H1 (cell line): ENCODE measurements around the gene CXCL14. TPM values are rescaled to one million over a fixed set of nuclear protein-coding genes. Genes with fewer than 3 reads are reported as not detected.

Experiments
- BCL11A ChIP-seq, 2 experiments: IDR thresholded peaks; one replicate each; pipeline ENCODE4 v1.6.1; 2011; ENCODE audit warnings: low read depth in 2 of 2, low read length in 2 of 2, mild to moderate bottlenecking in 2 of 2
- CBX5 ChIP-seq: fragments of 300-800, 300-1000 bp; sonication (generic); IDR thresholded peaks from 2 replicates; pipeline ENCODE4 v1.7.1; 2016; ENCODE audit warnings: antibody characterized with exemption, low read length, low read depth
- CBX8 ChIP-seq: fragments of 300-800, 300-1000 bp; sonication (generic); IDR thresholded peaks from 2 replicates; pipeline ENCODE4 v1.7.1; 2016; ENCODE audit warnings: low read depth, low read length, borderline replicate concordance
- E2F6 ChIP-seq: IDR thresholded peaks from 2 replicates; pipeline ENCODE4 v1.6.1; 2012; ENCODE audit warnings: inconsistent platforms
- EGR1 ChIP-seq: IDR thresholded peaks from 2 replicates; pipeline ENCODE4 v1.6.1; 2011; ENCODE audit warnings: low read depth, low read length, borderline replicate concordance
- EZH2 ChIP-seq: fragments of 200-600 bp; sonication (generic); IDR thresholded peaks from 2 replicates; pipeline ENCODE4 v1.7.1; 2012; ENCODE audit warnings: low read depth, mild to moderate bottlenecking, moderate library complexity, low read length, inconsistent platforms; ENCODE audit not compliant: severe bottlenecking
- HDAC6 ChIP-seq: IDR thresholded peaks from one replicate; pipeline ENCODE4 v1.7.1; 2012; ENCODE audit warnings: low read depth, mild to moderate bottlenecking, inconsistent platforms, low read length, moderate library complexity
- KDM5A ChIP-seq: fragments of 200-600 bp; IDR thresholded peaks from 2 replicates; pipeline ENCODE4 v1.7.1; 2012; ENCODE audit warnings: mild to moderate bottlenecking, low read length, inconsistent platforms, mixed read lengths
- MAFK ChIP-seq: IDR thresholded peaks from 2 replicates; pipeline ENCODE4 v1.6.1; 2012; ENCODE audit warnings: low read depth, mild to moderate bottlenecking, improper control_type of control experiment, low read length
- MAX ChIP-seq: IDR thresholded peaks from 2 replicates; pipeline ENCODE4 v1.6.1; 2012; ENCODE audit warnings: inconsistent platforms
- POU5F1 ChIP-seq: IDR thresholded peaks from 2 replicates; pipeline ENCODE4 v1.6.1; 2011; ENCODE audit warnings: low read depth, mild to moderate bottlenecking, low read length, moderate library complexity
- RFX5 ChIP-seq: IDR thresholded peaks from 2 replicates; pipeline ENCODE4 v1.6.1; 2011; ENCODE audit warnings: low read depth, low read length, improper control_type of control experiment, borderline replicate concordance
- RNF2 ChIP-seq: fragments of 200-900, 300-1000 bp; sonication (generic); IDR thresholded peaks from 2 replicates; pipeline ENCODE4 v1.7.1; 2016; ENCODE audit warnings: borderline replicate concordance, low read depth, mild to moderate bottlenecking, antibody characterized with exemption, low read length; ENCODE audit not compliant: poor library complexity, severe bottlenecking; ENCODE audit errors: missing control alignments
- RXRA ChIP-seq: IDR thresholded peaks from 2 replicates; pipeline ENCODE4 v1.6.1; 2011; ENCODE audit warnings: low read depth, mild to moderate bottlenecking, low read length, moderate library complexity; ENCODE audit not compliant: insufficient read depth
- SAP30 ChIP-seq: fragments of 300-600 bp; sonication (generic); IDR thresholded peaks from 2 replicates; pipeline ENCODE4 v1.7.1; 2012; ENCODE audit warnings: low read length, moderate library complexity, mild to moderate bottlenecking, inconsistent platforms; ENCODE audit not compliant: insufficient read depth, insufficient replicate concordance
- SP2 ChIP-seq: IDR thresholded peaks from 2 replicates; pipeline ENCODE4 v1.6.1; 2012; ENCODE audit warnings: mild to moderate bottlenecking, low read length, inconsistent platforms
- SP4 ChIP-seq: IDR thresholded peaks from 2 replicates; pipeline ENCODE4 v1.6.1; 2012; ENCODE audit warnings: low read length, inconsistent platforms
- TBP ChIP-seq: IDR thresholded peaks from 2 replicates; pipeline ENCODE4 v1.6.1; 2011; ENCODE audit warnings: low read depth, low read length, improper control_type of control experiment
- TCF12 ChIP-seq: IDR thresholded peaks from 2 replicates; pipeline ENCODE4 v1.6.1; 2011; ENCODE audit warnings: low read depth, mild to moderate bottlenecking, low read length
- TEAD4 ChIP-seq: IDR thresholded peaks from 2 replicates; pipeline ENCODE4 v1.6.1; 2012; ENCODE audit warnings: low read depth, low read length, inconsistent platforms, mixed read lengths
- USF2 ChIP-seq: IDR thresholded peaks from 2 replicates; pipeline ENCODE4 v1.6.1; 2011; ENCODE audit warnings: low read length, improper control_type of control experiment
- ZNF274 ChIP-seq: IDR thresholded peaks from 2 replicates; pipeline ENCODE4 v1.7.0; 2012; ENCODE audit warnings: low read length, borderline replicate concordance; ENCODE audit errors: extremely low read depth
- polyA plus RNA-seq, 7 experiments: library from polyadenylated mRNA; depleted of rRNA in 3 of 7; stranded (reverse) in 5 of 7; unstranded in 2 of 7; fragments of >200 nt in 5 of 7; fragments of 200-250 nt in 2 of 7; gene quantifications; 1 replicate in 5 of 7; 2 replicates in 1 of 7; 4 replicates in 1 of 7; pipeline versions ENCODE4 v1.2.1 to v1.2.3, GENCODE V29; 2011 to 2013; ENCODE audit warnings: missing spikeins in 2 of 7, mixed read lengths in 2 of 7
- total RNA-seq: library from RNA; stranded (reverse); fragmentation: NEBNext Ultra II Directional; extraction: Animal tissue kit (Norgen Biotek cat#: 25700); gene quantifications from 2 replicates; pipeline ENCODE4 v1.2.1, GENCODE V29; 2021

CXCL14 gene
- total and polyA plus RNA-seq, 2 of the 8 experiments (the other 6 are each of a cell fraction or from before 2014, with no cell fraction given): 1.5 to 1.8 TPM

- TF ChIP-seq E2F6: peak; percentile 64
- TF ChIP-seq TBP: no peak
- TF ChIP-seq SAP30: no peak
- no peak for TF ChIP-seq CBX5
- no peak for TF ChIP-seq TCF12
- no peak for TF ChIP-seq HDAC6
- TF ChIP-seq KDM5A: no peak
- no peak for TF ChIP-seq RFX5
- no peak for TF ChIP-seq RXRA
- no peak for TF ChIP-seq EGR1
- no peak for TF ChIP-seq MAFK
- no peak for TF ChIP-seq ZNF274
- TF ChIP-seq POU5F1: no peak
- TF ChIP-seq TEAD4: no peak
- TF ChIP-seq SP4: no peak
- no peak for TF ChIP-seq USF2
- peak; percentile 68 for TF ChIP-seq MAX
- peak; percentile 84 for TF ChIP-seq RNF2
- TF ChIP-seq EZH2: peak; percentile 91
- TF ChIP-seq SP2: no peak
- no peak for TF ChIP-seq BCL11A (IDR thresholded peaks at IDR 0.05; ENCODE audit: low read depth in 2 of 2, low read length in 2 of 2)
- peak; percentile 96; the same call in 1 of the 2 replicates for TF ChIP-seq CBX8
These were observed 35.1 kb downstream of the CXCL14 start (continued) for GRCh38 chr5:135543485-135544304.
